Measurements from ENCODE around the gene UBE2J2.

Gene UBE2J2

DNA sequence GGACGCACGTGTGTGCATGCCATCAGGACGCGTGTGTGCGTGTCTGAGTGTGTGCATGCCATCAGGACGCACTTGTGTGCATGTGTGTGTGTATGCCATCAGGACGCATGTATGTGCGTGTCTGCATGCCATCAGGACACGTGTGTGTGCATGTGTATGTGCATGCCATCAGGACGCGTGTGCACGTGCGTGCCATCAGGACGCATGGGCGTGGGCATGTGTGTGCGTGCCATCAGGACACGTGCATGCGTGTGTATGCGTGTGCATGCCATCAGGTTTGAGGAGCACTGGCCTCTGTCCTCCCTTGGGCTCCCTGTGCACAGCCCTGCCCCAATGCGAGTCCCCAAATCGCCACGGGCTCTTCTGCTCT lies 14.6 kb downstream of the UBE2J2 start:
- no peak for DNase-seq (ENCODE audit: low read depth)
- TF ChIP-seq, protein P1, sequence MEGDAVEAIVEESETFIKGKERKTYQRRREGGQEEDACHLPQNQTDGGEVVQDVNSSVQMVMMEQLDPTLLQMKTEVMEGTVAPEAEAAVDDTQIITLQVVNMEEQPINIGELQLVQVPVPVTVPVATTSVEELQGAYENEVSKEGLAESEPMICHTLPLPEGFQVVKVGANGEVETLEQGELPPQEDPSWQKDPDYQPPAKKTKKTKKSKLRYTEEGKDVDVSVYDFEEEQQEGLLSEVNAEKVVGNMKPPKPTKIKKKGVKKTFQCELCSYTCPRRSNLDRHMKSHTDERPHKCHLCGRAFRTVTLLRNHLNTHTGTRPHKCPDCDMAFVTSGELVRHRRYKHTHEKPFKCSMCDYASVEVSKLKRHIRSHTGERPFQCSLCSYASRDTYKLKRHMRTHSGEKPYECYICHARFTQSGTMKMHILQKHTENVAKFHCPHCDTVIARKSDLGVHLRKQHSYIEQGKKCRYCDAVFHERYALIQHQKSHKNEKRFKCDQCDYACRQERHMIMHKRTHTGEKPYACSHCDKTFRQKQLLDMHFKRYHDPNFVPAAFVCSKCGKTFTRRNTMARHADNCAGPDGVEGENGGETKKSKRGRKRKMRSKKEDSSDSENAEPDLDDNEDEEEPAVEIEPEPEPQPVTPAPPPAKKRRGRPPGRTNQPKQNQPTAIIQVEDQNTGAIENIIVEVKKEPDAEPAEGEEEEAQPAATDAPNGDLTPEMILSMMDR (IDR thresholded peaks at IDR 0.05; ENCODE audit: control insufficient read depth, insufficient read depth, low read depth, low read length, missing control alignments), result no peak
- H3K4me3 ChIP-seq (ENCODE audit: control insufficient read depth, low read depth, low read length), result no peak overlapping the region

GRCh38 chr1:1256956-1257871 lies 16.4 kb downstream of the UBE2J2 start:
- no peak overlapping the region for H3K4me3 ChIP-seq (ENCODE audit: control insufficient read depth, low read depth, low read length)
- DNase-seq (ENCODE audit: low read depth), result no peak
- TF ChIP-seq, protein P1 (IDR thresholded peaks at IDR 0.05; ENCODE audit: control insufficient read depth, insufficient read depth, low read depth, low read length, missing control alignments), result no peak

DNA sequence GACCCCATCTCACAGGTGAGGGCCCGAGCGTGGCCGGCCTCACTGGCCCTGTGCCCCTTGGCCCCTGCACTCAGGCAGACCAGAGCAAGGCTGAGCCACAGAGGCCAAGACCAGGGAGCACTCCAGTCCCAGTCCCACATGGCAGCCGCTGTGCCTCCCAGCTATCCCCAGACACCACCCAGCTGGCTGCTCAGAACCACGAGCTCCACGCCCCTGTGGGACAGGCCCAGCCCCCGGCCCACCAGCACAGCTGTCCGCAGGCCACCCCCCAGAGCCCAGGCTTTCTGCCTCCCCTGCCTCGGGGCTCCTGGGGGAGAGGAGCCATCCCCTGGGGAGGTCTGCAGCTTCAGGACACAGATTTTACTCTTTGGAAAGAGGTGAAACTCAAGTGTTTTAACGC lies 18.0 kb downstream of the UBE2J2 start:
- TF ChIP-seq, protein P1 (IDR thresholded peaks at IDR 0.05; ENCODE audit: control insufficient read depth, insufficient read depth, low read depth, low read length, missing control alignments), result no peak
- no peak for DNase-seq (ENCODE audit: low read depth)
- H3K4me3 ChIP-seq (ENCODE audit: control insufficient read depth, low read depth, low read length), result no peak overlapping the region

- TF ChIP-seq, protein P1 (IDR thresholded peaks at IDR 0.05; ENCODE audit: control insufficient read depth, insufficient read depth, low read depth, low read length, missing control alignments), result no peak
- DNase-seq (ENCODE audit: low read depth), result no peak
- no peak overlapping the region for H3K4me3 ChIP-seq (ENCODE audit: control insufficient read depth, low read depth, low read length)
Measured at GRCh38 chr1:1255078-1255477, 18.6 kb downstream of the UBE2J2 start.

- no peak for DNase-seq (ENCODE audit: low read depth)
- TF ChIP-seq, protein P1 (IDR thresholded peaks at IDR 0.05; ENCODE audit: control insufficient read depth, insufficient read depth, low read depth, low read length, missing control alignments), result no peak
- no peak overlapping the region for H3K4me3 ChIP-seq (ENCODE audit: control insufficient read depth, low read depth, low read length)
Measured at GRCh38 chr1:1254667-1254998, 19.0 kb downstream of the UBE2J2 start.

DNA sequence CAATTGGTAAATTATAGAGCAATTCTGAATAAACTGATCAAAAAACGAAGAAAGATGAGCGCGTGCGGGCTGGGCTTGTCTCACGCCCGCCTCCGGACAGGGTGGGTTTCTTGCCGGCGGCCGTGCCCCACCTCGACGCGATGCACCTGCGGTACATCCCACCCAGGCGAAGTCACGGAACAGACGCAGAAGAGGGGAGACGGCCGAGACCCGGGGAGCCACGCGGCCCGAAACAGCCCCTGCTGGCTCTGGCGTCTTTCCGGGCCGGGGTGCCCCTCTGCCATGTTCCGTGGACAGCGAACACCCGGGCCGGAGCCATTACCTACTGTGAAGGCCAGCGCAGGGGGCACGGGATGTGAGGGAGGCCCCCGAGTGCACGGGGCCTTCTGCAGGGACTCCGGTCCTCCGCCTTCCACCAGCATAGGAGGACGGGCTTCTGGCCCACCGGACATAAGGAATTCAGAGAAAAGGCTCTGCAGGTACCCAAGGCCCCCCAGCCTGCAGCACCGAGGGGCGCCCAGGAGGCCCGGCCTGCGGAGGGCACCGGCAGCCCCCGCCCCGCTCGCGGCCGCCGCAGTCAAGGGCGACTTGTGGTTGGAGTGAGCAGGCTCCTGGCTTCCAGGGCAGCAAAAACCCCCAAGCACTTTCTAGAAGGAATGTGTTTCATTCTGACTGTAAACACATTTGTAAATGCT lies 19.5 kb downstream of the UBE2J2 start:
- TF ChIP-seq, protein P1 (IDR thresholded peaks at IDR 0.05; ENCODE audit: control insufficient read depth, insufficient read depth, low read depth, low read length, missing control alignments), result no peak
- no peak for DNase-seq (ENCODE audit: low read depth)
- no peak overlapping the region for H3K4me3 ChIP-seq (ENCODE audit: control insufficient read depth, low read depth, low read length)
